Vagina (tissue), 2 donors: Measurements from ENCODE around the gene FXN. TPM values are rescaled to one million over a fixed set of nuclear protein-coding genes. Genes with fewer than 3 reads are reported as not detected.

Experiments used
- DNase-seq, 2 donors: peaks; one replicate each; pipeline ENCODE4 v3.0.0-alpha.2; 2017; ENCODE audit errors: extremely low spot score in 2 of 2
- H3K27ac ChIP-seq: fragments of 200-600 bp; sonication (generic); one replicate; pipeline ENCODE4 v1.5.1; 2019
- H3K27me3 ChIP-seq: fragments of 200-600 bp; sonication (generic); one replicate; pipeline ENCODE4 v1.5.1; 2019
- H3K36me3 ChIP-seq, 2 donors: fragments of 200-600 bp; sonication (generic); one replicate each; pipeline ENCODE4 v1.5.1; 2017 to 2019
- H3K4me1 ChIP-seq: fragments of 200-600 bp; sonication (generic); one replicate; pipeline ENCODE4 v1.5.1; 2019
- H3K4me3 ChIP-seq, 2 donors: fragments of 200-600 bp; sonication (generic); 1 replicate in 1 of 2; 2 replicates in 1 of 2; pipeline ENCODE4 v1.5.1; 2016 to 2019
- H3K9me3 ChIP-seq: fragments of 200-600 bp; sonication (generic); one replicate; pipeline ENCODE4 v1.5.1; 2019
- POLR2A ChIP-seq, 2 donors: fragments of 450-650 bp; IDR thresholded peaks; one replicate each; pipeline ENCODE4 v1.6.1; 2017; ENCODE audit warnings: antibody characterized with exemption in 2 of 2, mild to moderate bottlenecking in 2 of 2, moderate library complexity in 2 of 2
- POLR2AphosphoS5 ChIP-seq, 2 donors: sonication (generic); formaldehyde crosslinking; IDR thresholded peaks; one replicate each; pipeline ENCODE4 v1.9.0; 2017; ENCODE audit warnings: antibody characterized with exemption in 2 of 2, mild to moderate bottlenecking in 2 of 2, low read depth in 1 of 2; ENCODE audit not compliant: insufficient read depth in 1 of 2
- intact Hi-C: fragments of 100-400 bp; cut with DNase I; formaldehyde crosslinking; loops from one replicate; pipeline ENCODE4 v1.15.1; 2023
- total RNA-seq: library from RNA; depleted of rRNA; stranded (reverse); fragments of >200 nt; gene quantifications from one replicate; pipeline ENCODE4 v1.2.3, GENCODE V29; 2016
- TF ChIP-seq, protein P1 (sequence below), 3 experiments: fragments of 450-650 bp in 2 of 3; fragments of 200-600 bp in 1 of 3; sonication (generic) in 1 of 3; IDR thresholded peaks; one replicate each; pipeline ENCODE4 v1.5.1; 2017 to 2019; ENCODE audit warnings: antibody characterized with exemption in 3 of 3, mild to moderate bottlenecking in 2 of 3, moderate library complexity in 2 of 3

FXN gene
- total RNA-seq, 1 donor from 2014 or later: 11.8 TPM

DNA sequence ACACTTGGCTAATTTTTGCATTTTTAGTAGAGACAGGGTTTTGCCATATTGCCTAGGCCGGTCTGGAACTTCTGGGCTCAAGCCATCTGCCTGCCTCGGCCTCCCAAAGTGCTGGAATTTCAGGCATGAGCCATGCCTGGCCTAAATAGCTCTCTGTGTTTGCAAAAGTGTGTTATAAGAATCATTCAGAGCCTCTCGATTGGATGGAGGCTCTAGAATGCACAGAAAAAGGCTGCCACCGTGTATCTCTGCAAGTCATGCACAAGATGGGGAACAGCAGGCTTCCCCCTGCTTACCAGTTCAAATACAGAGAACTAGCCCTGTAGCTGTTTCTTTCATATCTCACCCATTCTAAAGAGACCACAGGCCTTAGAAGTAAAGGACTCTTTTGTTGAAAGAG lies 28.3 kb downstream of the FXN start:
- intact Hi-C loops: no loop called here
- Histone ChIP-seq H3K27me3 (no peaks in the 10 kb centered on the region), H3K9me3 (no peaks in the 10 kb centered on the region), H3K4me1 (no peaks in the 10 kb centered on the region), H3K27ac (no peak overlapping the region), H3K4me3 (no peak overlapping the region), H3K36me3 (peaks cover 0 to 8% of the 10 kb centered on the region in 2 donors)
- no peak for DNase-seq
- TF ChIP-seq, protein P1, sequence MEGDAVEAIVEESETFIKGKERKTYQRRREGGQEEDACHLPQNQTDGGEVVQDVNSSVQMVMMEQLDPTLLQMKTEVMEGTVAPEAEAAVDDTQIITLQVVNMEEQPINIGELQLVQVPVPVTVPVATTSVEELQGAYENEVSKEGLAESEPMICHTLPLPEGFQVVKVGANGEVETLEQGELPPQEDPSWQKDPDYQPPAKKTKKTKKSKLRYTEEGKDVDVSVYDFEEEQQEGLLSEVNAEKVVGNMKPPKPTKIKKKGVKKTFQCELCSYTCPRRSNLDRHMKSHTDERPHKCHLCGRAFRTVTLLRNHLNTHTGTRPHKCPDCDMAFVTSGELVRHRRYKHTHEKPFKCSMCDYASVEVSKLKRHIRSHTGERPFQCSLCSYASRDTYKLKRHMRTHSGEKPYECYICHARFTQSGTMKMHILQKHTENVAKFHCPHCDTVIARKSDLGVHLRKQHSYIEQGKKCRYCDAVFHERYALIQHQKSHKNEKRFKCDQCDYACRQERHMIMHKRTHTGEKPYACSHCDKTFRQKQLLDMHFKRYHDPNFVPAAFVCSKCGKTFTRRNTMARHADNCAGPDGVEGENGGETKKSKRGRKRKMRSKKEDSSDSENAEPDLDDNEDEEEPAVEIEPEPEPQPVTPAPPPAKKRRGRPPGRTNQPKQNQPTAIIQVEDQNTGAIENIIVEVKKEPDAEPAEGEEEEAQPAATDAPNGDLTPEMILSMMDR (IDR thresholded peaks at IDR 0.05): no peak
- TF ChIP-seq POLR2A (IDR thresholded peaks at IDR 0.05) (no peak), POLR2AphosphoS5 (IDR thresholded peaks at IDR 0.05; ENCODE audit: insufficient read depth in 1 of 2, low read depth in 1 of 2) (no peak)

DNA sequence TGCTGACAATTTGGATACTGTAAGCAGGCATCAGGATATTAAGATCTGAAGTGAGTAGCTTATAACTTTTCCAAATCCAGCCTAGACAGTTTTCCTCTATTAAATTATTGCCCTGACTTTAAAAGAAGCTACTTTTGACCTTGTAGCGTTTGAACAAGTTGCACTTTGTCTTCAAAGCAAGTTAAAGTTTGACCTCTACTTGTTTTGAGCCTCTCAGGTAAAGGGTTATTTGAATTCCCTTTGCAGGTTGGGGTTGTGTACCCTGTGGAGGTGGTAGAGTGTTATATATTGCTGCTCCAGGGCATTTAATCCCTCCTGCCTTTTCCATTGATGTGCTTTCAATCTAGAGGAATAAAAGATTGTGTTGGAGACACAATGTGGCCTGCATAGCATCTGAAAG lies 30.1 kb downstream of the FXN start:
- intact Hi-C loops: no loop called here
- Histone ChIP-seq H3K27ac (no peak overlapping the region), H3K9me3 (no peaks in the 10 kb centered on the region), H3K36me3 (peaks cover 0 to 8% of the 10 kb centered on the region in 2 donors), H3K27me3 (no peaks in the 10 kb centered on the region), H3K4me3 (no peak overlapping the region), H3K4me1 (no peaks in the 10 kb centered on the region)
- no peak for DNase-seq
- TF ChIP-seq POLR2AphosphoS5 (IDR thresholded peaks at IDR 0.05; ENCODE audit: insufficient read depth in 1 of 2, low read depth in 1 of 2) (no peak), POLR2A (IDR thresholded peaks at IDR 0.05) (no peak)
- TF ChIP-seq, protein P1 (IDR thresholded peaks at IDR 0.05): no peak

DNA sequence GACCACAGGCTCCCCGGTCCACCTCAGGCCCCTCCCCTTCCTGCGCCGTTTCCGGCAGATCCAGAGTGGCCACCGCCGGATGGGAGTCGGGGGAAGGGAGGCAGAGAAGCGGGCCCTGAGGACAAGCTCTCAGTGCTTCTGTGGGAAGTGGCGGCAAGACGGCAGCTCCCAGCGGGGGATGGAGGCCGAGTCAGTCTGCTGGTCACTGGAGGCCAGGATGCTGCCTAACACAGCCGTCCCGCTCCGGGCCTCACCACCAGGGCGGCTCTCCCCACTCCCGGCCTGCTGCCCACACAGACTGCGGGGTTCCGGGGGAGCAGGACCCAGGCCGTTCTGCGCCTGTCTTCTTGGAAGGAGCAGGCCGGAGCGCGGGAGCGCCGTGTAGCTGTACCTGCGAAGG lies 31.4 kb downstream of the FXN start:
- TF ChIP-seq, protein P1 (IDR thresholded peaks at IDR 0.05): no peak
- TF ChIP-seq POLR2A (IDR thresholded peaks at IDR 0.05) (no peak), POLR2AphosphoS5 (IDR thresholded peaks at IDR 0.05; ENCODE audit: insufficient read depth in 1 of 2, low read depth in 1 of 2) (no peak)
- Histone ChIP-seq H3K4me1 (no peaks in the 10 kb centered on the region), H3K9me3 (no peaks in the 10 kb centered on the region), H3K27ac (no peak overlapping the region), H3K27me3 (no peaks in the 10 kb centered on the region), H3K36me3 (peaks cover 0 to 8% of the 10 kb centered on the region in 2 donors), H3K4me3 (no peak overlapping the region)
- DNase-seq: no peak
- intact Hi-C loops: no loop called here

DNA sequence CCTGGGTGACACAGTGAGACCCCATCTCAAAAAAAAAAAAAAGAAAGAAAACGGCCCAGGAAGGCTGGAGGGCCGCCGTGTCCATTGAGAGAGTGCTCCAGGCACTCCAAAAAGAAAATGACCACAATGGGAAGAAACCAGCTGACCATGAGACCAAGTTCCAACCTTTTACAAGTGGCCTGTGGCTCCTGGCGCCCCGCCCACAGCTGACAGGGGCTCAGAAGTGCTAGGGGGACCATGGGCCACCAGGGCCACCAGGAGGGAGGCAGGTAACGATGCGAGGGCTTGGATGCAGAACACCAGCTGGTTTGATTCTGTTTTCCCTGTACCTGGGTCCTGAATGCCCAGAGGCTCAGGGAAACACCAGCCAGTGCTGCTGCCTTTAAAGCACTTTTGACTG lies 34.6 kb downstream of the FXN start:
- Histone ChIP-seq H3K27me3 (no peaks in the 10 kb centered on the region), H3K27ac (no peak overlapping the region), H3K4me1 (no peaks in the 10 kb centered on the region), H3K9me3 (no peaks in the 10 kb centered on the region), H3K36me3 (peaks cover 0 to 3% of the 10 kb centered on the region in 2 donors), H3K4me3 (no peak overlapping the region)
- no peak for DNase-seq
- intact Hi-C loops: no loop called here
- TF ChIP-seq, protein P1 (IDR thresholded peaks at IDR 0.05): no peak
- TF ChIP-seq POLR2AphosphoS5 (IDR thresholded peaks at IDR 0.05; ENCODE audit: insufficient read depth in 1 of 2, low read depth in 1 of 2): no peak
- TF ChIP-seq POLR2A (IDR thresholded peaks at IDR 0.05): no peak

DNA sequence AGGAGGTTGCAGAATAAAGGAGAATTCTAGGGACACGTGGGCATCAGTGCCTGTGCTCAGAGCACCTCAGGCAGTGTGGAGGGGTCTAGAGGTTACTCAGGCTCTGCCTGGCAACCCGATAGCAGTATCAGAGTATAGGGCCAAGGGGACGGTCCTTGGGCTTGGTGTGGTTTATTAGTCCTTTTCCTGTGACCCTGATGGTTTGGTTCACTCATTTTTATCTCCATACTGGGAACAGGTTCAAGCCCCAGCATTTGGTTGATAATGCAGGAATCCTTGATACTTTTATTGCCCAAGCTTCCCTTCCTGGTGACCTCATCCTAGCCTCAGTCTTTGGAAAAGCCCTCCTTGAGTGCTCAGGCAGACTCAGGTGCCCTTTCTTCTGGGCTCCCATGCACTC lies 35.5 kb downstream of the FXN start:
- intact Hi-C loops: no loop called here
- no peaks in the 10 kb centered on the region for H3K36me3 ChIP-seq

More for the DNA sequence above, 35.5 kb downstream of the FXN start:
- Histone ChIP-seq H3K27me3 (no peaks in the 10 kb centered on the region), H3K4me1 (no peaks in the 10 kb centered on the region), H3K9me3 (no peaks in the 10 kb centered on the region), H3K4me3 (no peak overlapping the region), H3K27ac (no peak overlapping the region)
- DNase-seq: no peak
- no peak for TF ChIP-seq POLR2AphosphoS5 (IDR thresholded peaks at IDR 0.05; ENCODE audit: insufficient read depth in 1 of 2, low read depth in 1 of 2)
- TF ChIP-seq, protein P1 (IDR thresholded peaks at IDR 0.05): no peak
- TF ChIP-seq POLR2A (IDR thresholded peaks at IDR 0.05): no peak
